A204.1 (cell line): ENCODE measurements around the gene KCNG2.

Experiments used
- FAIRE-seq: peaks from 2 replicates; lab custom pipeline; 2012; peaks lifted over from hg19 to GRCh38; lab: Jason Lieb, UNC

KCNG2 gene

DNA sequence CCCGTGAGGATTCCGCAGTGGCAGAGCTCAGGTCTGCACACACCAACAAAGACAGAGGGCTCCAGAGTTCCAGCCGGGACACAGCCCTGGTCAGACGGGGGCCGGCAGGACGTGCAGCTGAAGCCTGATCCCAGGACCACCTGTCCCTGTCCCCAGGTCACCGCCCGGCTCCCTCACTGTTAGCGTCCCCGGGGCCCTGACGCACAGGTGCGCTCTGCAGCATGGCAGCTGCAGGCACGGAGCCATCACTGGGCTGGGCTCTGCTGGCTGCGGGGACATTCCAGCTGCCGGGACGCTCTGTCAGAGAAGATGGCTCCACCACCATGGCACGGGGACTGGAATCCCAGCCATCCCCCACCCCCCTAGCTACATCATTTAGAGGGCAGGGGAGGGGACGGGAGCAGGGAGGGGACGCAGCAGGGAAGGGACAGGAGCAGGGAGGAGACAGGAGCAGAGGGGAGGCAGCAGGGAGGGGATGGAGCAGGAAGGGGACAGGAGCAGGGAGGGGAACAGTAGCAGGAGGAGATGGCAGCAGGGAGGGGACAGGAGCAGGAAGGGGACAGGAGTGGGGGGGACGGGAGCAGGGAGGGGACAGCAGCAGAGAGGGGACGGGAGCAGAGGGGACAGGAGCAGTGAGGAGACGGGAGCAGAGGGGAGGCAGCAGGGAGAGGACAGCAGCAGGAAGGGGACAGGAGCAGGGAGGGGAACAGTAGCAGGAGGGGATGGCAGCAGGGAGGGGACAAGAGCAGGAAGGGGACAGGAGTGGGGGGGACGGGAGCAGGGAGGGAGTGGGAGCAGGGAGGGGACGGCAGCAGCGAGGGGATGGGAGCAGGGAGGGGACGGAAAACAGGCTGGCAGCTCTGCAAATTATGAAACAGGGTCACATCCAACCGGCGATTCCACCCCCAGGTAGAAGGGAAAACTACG, 113.9 kb downstream of the KCNG2 start:
- no peak for FAIRE-seq

DNA sequence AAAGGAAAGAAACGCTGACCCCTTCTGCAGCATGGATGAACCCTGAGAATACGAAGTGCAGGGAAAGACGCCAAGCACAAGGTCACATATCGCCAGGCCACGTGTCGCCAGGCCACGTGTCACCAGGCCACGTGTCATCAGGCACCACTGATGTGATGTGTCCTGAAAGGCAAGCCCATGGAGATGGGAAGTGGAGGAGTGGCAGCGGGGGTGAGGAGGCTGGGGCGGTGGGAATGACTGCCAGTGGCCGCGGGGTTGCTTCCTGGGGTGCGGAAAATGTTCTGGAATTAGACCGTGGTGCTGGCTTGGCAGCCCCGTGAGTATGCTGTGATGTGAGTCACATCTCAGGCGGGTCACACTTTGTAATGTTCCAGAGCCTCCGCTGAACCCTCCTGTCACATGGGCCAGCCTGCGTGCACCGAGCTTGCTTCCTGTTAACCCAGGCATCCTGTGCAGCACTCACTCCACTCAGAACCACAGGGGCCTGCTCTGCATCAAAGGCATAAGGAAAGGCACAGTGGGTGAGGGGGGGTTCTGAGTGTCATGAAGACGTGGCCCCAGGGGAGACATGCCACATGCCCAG, 114.8 kb downstream of the KCNG2 start:
- no peak for FAIRE-seq

DNA sequence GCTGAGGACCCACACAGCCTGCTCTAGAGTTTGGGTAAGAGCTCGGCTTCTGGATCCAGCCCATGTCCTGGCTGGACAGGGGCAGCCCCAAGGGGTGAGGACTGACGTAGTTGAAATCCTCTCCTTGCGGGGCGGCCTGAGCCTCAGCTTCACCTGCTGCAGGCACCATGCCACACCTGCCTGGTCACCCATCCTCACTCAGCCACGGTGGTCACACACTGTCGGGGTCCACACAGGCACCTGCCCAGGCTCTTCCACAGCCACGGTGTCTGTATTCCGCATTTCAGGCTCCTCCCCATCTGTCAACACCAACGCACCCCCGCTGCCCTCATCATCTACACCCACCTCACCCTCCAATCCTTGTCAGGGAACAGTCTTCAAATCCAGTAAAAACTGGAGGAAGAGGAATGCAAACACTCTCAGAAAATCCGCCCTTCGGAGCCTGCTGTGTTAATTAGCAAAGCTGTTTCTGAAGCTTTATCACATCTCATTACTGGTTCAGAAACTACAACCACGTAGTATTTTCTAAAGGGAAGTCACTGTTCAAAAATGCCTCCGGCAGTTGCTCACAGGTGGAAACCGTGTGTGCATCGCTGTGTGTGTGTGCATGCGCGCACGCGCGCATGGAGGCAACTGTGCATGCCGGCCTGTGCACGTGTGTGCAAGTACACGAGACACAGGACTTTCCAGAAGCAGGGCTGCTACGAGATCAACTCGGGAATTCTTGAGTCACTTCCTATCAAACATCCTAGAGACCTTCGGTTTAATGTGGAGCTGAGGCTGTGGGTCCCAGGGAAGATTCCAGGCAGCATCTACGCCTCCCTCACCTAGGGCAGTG, 115.5 kb downstream of the KCNG2 start:
- FAIRE-seq, result no peak

DNA sequence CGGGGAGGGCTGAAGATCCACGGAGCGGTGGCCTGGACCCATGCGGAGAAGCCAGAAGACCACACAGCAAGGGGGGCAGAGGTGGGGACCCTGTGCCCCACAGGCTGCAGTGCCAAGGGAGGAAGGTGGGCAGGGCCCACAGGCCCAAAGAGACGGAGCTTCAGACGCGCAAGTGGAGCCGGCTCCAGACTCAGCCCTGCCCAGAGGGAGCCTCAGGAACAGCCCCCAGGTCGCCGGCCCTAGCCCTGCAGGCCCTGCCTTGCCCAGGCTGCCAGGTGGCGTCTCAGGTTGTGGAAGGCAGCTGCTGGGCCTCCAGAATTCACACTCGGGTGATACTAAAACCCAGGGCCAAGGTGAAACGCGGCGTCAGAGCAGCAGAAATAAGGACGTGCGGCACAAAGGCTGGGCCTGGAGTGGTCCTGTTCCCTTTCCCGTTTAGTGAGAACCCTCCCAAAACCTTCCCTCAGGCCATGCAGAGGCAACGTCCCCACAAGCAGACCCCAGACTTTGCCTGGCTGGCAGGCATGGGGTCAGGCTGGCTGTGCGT, 116.9 kb downstream of the KCNG2 start:
- FAIRE-seq, result no peak

DNA sequence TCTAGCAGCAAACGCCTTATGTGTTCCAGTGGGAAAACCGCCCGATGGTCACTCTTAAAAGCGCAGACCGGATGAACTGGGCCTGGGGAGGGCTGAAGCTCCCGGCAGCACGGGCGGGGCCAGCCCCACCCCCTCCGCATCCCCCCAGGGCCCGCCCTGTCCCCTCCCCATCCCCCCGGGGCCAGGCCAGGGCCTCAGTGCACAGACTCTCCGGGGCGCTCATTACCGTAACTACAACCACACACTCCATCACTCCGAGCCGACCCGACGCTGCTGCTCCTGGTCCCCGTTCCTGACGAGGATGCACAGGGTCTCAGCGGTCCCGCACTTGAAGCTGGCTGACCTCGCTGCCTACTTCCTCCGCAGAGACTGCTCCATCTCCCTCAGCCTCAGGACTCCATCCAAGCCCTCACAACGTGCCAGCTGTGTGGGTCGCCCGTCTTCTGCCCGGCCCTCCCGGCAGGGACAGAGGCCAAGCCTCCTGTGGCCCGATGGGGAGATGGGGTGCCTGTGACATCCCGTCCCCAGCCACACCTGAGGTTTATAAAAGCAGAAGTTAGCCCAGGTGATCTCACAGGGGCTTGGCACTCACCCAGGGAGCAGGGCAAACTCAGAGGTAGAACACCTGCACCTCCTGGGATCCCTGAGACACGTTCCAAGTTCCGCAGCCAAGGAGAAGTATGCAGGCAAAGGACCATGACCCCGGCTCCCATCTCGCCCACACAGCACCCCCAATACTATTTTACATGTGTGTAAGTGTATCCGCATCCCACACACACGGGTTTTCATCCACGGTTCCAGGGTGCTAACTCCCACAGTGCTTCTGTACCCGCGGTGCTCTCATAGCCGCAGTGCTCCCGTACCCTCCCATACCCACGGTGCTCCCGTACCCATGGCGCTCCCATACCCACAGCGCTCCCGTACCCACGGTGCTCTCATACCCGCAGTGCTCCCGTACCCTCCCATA, 117.7 kb downstream of the KCNG2 start:
- no peak for FAIRE-seq

DNA sequence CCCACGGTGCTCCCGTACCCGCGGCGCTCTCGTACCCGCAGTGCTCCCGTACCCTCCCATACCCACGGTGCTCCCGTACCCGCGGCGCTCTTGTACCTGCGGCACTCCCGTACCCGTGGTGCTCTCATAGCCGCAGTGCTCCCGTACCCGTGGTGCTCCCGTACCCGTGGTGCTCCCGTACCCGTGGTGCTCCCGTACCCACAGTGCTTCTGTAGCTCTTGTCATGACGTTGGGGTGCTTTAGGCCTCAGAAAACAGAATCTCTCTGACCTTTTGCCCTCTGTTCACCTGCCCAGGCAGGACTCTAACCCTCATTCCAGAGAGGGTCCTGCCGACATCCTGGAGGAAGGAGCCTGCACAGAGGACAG, 118.4 kb downstream of the KCNG2 start:
- FAIRE-seq, result no peak

DNA sequence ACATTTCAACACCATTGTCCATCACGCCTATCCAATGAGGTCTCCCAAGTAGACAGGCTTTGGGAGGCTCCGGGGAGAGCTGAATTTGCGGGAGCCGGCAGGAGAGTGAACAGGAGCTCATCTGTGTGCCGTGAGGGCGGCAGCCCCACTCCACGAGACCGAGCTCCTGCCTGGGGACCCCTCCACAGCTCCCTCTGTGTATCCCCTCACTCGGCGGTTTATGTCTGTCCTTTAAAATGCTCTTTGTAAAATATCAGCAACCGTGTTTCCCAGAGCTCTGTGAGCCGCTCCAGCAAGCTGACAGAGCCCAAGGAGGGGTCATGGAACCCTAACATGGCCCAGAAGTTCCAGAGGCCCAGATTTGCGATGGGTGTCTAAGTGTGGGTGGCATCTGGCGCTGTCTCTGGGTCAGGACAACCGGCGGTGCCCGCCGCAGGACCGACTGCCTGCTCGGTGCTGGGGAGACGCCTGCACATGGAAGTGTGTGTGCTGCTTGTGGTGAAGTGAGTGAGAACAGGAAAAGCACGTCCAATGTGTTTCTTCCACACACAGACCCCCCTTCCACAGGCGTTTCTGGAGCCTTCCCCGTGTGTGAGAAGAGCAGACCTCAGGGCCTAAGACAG, 118.9 kb downstream of the KCNG2 start:
- no peak for FAIRE-seq

DNA sequence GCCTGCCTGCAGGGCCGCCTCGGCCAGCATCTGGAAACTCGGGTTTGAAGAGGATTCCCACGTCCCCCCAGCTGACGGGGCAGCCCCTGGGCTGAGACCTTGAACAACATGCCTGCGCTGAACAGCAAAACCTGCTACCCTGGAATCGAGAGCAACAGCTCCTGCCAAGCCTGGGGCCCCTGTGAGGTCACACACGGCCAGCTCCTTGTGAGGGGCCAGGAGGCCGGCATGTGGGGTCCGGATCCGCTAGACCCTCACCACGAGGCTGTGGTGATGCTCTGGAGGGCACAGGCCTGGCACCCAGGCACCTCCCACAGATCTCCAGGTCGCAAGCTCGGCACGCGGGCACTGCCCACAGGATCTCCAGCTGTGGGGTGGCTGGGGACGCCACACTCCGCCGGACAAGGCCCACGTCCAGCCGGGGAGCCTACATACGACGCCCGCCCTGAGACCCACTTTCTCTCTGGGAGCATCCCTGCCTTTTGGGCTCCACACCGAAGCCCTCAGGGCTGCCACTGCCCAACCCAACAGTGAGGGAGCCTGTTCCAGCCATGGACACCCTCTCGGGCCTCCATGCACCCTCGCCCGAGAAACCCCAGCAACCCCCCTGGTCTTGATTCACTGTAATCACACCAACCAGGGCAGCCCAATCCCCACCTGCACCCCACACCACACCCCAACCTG, 119.6 kb downstream of the KCNG2 start:
- FAIRE-seq, result no peak

DNA sequence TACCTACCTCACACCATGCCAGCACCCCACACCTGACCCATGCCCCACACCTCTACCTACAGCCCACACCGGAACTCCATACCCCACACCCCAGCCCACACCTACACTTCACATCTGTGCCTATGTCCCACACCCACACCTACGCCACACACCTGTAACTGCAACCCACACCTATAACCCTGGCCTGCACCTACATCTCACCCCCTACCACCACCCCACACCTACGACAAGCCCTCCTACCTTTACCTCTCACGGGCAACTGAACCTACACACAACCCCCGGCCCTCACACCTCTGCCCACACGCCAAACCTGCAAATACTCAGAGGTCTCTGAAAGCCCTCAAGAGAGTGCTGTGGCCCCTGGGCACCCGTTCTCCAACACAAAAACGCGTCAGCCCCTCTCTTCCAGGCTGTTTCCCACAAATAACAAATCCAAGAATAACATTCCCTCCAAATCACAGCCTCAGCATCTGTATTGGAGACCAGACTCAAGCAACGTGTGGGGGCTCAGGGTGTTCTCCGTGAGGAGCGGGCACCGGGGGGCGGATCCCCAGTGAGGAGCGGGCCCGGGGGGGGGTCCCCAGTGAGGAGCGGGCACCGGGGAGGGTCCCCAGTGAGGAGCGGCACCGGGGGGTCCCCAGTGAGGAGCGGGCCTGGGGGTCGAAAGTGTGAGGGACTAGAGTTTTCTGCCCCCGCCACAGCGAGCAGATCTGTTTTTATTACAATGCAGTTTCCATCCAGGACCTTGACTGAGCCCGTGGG, 120.3 kb downstream of the KCNG2 start:
- FAIRE-seq, result no peak

DNA sequence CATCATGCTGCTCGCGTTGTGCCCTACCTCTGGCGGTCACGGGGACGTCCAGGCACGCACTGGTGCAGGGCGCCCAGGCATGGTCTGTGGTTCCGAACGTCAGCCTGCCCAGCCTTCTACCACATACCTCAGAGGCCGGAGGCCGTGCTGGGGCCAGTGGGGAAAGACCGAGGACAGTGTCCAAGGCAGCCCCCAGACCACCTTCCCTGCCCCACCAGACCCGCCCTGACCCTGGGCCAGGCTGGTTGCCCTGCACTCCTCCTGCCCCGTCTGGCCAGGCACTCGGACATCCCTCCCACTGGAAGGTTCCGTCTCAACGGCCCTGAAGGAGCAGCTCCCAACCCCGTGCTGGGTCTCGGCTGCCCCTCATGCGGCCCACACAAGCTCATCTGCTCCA, 120.9 kb downstream of the KCNG2 start:
- FAIRE-seq, result no peak

DNA sequence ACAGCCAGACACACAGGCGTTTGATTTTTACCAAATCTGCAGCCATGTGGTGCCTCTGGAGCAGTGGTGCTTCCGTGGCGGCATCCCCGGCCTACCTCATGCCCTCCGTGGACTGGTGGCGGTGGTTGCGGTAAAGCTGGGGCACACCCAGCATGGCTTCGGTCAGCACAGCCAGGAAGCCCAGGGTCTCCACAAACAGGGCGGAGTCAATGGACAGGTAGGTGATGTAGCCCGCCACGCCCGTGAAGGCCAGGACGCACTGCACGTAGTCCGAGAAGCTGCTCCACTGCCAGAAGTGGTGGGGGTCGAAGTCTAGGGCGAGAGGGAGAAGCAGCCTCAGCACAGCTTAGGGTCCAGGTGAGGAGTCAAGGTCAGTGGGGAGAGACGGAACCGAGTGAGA, 121.4 kb downstream of the KCNG2 start:
- FAIRE-seq, result no peak

DNA sequence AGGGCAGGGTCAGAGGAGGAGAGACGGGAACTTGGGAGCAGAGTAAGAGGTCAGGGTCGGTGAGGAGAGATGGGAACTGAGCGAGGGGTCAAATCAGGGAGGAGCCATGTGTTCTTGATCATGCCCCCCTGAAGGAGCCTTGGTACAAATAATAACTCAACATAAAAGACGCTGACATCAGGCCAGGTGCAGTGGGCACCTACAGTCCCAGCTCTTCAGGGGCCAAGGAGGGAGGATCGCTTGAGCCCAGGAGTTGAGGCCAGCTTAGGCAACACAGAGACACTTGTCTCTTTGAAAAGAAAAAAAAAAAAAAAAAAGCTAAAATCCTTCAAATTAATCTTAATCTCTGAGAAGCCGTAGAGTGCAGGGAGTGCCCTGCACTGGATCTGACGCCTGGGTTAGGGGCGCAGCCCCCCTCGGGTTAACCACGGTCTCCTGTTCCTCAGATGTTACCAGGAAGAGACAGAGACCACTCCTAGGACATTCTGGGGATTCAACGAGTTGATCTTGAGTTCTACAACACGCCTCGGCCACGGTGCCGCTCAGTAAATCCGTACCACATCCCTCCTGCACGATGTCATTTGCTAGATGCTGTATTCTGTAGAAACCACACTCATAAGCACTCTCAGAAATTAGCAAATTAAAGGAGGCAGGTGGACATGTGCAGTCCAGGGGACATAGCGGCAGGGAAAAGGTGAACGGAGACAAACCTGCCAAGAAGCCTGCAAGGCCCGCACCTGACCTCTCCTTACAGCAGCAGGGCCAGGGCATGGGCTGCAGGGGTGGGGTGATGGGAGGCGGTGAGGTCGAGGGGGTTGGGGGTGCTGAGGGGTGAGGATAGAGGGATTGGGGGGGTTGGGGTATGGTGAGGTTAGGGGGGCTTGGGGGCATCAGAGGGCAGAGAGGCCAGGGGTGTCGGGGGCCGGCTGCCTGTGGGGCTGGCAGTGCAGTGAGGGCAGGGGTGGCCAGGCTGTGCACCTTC, 124.5 kb downstream of the KCNG2 start:
- no peak for FAIRE-seq

DNA sequence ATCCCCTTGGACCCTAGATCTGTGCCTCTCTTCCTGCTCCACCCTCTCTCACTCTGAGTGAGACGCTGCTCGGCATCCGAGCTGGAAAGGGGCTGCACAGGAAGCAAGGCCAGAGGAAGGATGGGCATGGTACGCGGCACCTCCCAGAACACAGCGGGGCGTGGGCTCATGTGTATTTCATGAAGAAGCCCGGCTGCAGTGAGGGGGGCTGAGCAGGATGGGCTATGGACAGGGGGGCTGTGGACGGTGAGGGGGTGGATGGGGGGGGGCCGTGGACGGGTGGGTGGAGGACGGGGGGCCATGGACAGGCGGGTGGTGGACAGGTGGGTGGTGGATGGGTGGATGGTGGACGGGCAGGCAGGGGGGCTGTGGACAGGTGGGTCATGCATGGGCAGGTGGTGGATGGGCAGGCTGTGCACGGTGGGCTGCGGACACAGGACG, 125.3 kb downstream of the KCNG2 start:
- no peak for FAIRE-seq

DNA sequence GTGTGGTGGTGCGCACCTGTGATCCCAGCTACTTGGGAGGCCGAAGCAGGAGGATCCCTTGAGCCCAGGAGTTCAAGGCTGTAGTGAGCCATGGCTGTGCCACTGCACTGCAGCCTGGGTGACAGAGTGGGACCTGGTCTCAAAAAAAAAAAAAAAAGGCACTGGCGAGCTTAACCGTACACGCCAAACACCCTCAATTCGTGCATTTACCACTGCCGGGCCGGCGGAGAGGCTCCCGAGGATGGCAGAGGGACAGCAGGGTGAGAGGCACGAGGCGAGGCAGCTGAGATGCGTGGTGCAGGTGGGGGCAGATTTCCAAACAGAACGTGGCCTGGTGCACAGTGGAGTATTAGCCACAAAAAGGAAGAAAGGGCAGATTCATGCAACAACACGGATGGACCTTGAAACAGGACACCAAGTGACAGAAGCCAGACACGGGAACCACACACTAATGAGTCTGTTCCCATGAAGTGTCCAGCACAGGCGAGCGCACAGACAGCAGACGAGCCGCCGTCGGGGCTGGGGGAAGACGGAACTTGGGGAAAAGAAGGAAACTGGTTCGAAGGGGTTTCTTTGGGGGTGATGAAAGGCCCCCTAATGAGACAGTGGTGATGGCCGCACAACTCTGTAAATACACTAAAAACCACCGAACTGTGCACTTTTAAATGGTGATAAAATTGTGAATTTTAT, 126.3 kb downstream of the KCNG2 start:
- no peak for FAIRE-seq

DNA sequence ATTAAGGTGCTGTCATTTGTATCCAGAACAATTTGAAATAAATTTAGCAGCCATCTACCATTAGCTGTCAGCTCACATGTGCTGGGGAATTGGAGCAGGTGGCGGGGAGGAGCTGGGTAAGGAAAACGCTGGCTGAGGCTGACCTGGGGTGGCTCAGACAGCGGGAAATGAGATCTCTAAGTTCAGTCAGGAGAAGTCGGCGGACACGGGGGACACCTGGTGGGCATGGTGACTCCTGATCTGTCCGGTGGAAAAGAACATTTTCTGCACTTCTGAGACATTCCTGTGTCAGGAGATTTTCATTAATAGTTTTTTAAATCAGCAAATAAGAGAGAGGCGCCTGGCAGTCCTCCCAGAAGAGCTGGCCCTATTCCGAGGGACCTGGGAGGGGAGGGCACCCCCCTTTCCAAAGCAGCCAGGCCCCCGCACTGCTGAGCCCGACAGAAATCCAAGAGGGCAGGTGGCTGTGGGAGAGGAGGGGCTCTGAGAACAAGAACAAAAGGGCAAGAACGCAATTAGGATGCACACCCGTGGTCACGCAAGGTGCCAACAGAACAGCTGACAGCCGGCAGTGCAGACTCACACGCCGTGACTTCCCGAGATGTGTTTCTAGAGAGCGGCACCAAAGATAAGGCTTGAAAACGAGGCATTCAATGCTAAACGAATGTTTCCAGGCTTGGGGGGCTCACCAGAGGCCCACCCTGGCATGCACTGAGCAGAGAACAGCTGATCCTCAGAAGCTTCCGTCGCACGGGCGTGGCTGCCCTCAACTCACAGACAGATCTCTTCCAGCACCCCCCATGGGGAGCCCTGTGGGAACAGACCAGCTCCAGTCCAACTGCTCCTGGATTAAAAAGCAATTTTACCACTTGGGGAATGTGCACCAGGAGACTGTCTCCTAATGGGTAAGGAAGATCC, 127.3 kb downstream of the KCNG2 start:
- FAIRE-seq, result no peak

DNA sequence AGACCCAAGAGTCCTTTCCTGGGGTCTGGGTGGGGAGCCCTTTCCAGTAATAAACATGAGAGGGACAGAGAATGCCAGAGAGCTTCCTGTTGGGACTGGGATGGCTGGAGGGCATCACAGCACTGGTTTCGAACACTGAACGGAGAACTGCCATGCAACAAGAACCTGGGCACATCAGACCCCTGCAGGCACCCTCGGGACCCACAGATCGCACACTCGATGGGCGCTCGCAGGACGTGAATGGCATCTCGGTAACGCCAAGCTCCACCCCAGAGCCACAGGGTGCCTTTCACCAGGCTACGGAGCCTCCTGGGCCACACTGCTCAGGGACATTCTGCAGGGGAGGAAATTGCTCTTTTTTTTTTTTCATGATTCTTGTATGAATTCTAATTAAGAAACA, 128.6 kb downstream of the KCNG2 start:
- FAIRE-seq, result no peak
